SIG-M5 (cell line): ENCODE measurements around the gene CNOT6.

Experiments used
- DNase-seq: peaks from one replicate; lab custom pipeline; 2025; lab: John Stamatoyannopoulos, UW

The CNOT6 gene

GRCh38 chr5:180568914-180569313, 74.7 kb downstream of the CNOT6 start:
- no peak for DNase-seq

GRCh38 chr5:180575571-180575970, 81.4 kb downstream of the CNOT6 start:
- no peak for DNase-seq

- no peak for DNase-seq
Observed at GRCh38 chr5:180580681-180581080, 86.5 kb downstream of the CNOT6 start.

GRCh38 chr5:180583738-180584137, 89.6 kb downstream of the CNOT6 start:
- no peak for DNase-seq

GRCh38 chr5:180586204-180586603, 92.0 kb downstream of the CNOT6 start:
- DNase-seq = no peak

GRCh38 chr5:180586870-180587269, 92.7 kb downstream of the CNOT6 start:
- no peak for DNase-seq

- no peak for DNase-seq
Observed at GRCh38 chr5:180589771-180590542, 95.8 kb downstream of the CNOT6 start.

- DNase-seq = no peak
Observed at GRCh38 chr5:180590543-180591310, 96.5 kb downstream of the CNOT6 start.

- no peak for DNase-seq
Observed at GRCh38 chr5:180591311-180591887, 97.2 kb downstream of the CNOT6 start, which contains the start of gene SCGB3A1. Gene SCGB3A1, minus strand, starts transcription at chr5:180591499. Its CDS starts 37 bp downstream, at chr5:180591462.

- no peak for DNase-seq
Observed at GRCh38 chr5:180592176-180592575, 98.0 kb downstream of the CNOT6 start.

- no peak for DNase-seq
Observed at GRCh38 chr5:180593446-180594206, 99.4 kb downstream of the CNOT6 start.

GRCh38 chr5:180594311-180595045, 100.3 kb downstream of the CNOT6 start:
- DNase-seq = no peak

- no peak for DNase-seq
Observed at GRCh38 chr5:180595046-180595379, 100.8 kb downstream of the CNOT6 start.

GRCh38 chr5:180595381-180596114, 101.4 kb downstream of the CNOT6 start:
- no peak for DNase-seq

GRCh38 chr5:180596115-180596667, 102.0 kb downstream of the CNOT6 start:
- DNase-seq = no peak

GRCh38 chr5:180596668-180597231, 102.6 kb downstream of the CNOT6 start:
- no peak for DNase-seq

GRCh38 chr5:180598316-180598701, 104.1 kb downstream of the CNOT6 start:
- DNase-seq = no peak

GRCh38 chr5:180598797-180599589, 104.8 kb downstream of the CNOT6 start:
- no peak for DNase-seq

GRCh38 chr5:180599590-180599914, 105.4 kb downstream of the CNOT6 start:
- DNase-seq = no peak
